Muscle of back (tissue), 11 donors: ENCODE data around the gene JAG2. TPM values are rescaled to one million over a fixed set of nuclear protein-coding genes. Genes with fewer than 3 reads are reported as not detected.

Experiments used
- DNase-seq, 3 donors: peaks; one replicate each; pipeline versions ENCODE4 v3.0.0 to v3.0.0-alpha.2; 2013
- polyA plus RNA-seq, 10 donors: library from polyadenylated mRNA; unstranded; fragments of 120-200 nt; gene quantifications; one replicate each; pipeline ENCODE4 v1.2.1, GENCODE V29; 2013; ENCODE audit not compliant: insufficient read length in 10 of 10

The JAG2 gene
- polyA plus RNA-seq, 10 donors, result 21.8 to 51.2 (median 35.0) TPM

- no peak for DNase-seq
These were observed 1.8 kb downstream of the JAG2 start for GRCh38 chr14:105166571-105167302.

GRCh38 chr14:105165761-105166485 lies 2.7 kb downstream of the JAG2 start:
- DNase-seq, result no peak

GRCh38 chr14:105165134-105165704 lies 3.4 kb downstream of the JAG2 start:
- DNase-seq, result no peak

GRCh38 chr14:105163040-105163742 lies 5.4 kb downstream of the JAG2 start:
- no peak for DNase-seq

- no peak for DNase-seq
These were observed 6.0 kb downstream of the JAG2 start for GRCh38 chr14:105162669-105162979.

DNA sequence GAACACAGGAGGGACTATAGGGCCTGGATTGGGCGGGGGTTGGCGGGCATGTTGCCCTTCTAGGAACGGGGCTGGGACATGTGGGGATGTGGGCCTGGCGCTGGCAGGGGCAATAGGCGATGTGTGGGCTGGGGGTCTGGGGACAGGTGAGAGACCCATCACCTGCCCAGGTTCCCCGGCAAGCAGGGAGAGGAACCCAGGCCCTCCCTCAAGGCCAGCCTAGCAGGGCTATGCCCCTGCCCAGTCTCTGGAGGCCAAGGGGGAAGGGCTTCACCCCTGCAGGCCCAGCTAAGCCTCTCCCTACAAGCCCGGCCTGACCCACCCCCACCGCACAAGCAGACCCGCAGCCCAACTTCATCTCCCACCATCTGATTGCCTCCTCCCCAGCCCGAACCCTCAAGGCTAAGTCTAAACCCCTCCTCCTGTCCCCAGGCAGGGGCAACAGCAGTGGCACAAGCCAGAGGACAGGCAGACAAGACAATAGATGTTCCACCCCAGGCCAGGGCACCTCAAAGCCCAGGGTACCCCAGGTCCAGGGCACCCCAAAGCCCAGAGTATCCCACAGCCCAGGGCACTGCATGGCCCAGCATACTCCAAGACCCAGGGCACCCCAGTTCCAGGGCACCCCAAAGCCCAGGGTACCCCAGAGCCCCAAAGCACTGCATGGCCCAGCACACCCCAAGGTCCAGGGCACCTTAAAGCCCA lies 6.5 kb downstream of the JAG2 start:
- no peak for DNase-seq

- DNase-seq, result no peak
These were observed 7.3 kb downstream of the JAG2 start for GRCh38 chr14:105161309-105161708.

DNA sequence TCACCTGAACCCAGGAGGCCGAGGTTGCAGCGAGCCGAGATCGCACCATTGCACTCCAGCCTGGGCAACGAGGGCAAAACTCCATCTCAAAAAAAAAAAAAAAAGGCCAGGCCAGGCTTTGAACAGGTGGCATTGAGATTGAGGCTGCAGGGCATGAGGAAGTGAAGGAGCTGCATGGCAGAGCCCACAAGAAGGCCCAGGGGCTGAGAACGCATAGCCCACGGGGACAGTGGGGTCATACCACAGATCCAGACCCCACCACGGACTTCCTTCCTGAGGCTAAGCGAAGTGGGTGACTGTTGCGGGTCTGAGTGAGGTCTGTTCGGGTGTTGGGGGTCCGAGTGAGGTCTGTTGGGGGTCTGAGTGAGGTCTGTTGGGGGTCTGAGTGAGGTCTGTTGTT lies 7.8 kb downstream of the JAG2 start:
- no peak for DNase-seq

DNA sequence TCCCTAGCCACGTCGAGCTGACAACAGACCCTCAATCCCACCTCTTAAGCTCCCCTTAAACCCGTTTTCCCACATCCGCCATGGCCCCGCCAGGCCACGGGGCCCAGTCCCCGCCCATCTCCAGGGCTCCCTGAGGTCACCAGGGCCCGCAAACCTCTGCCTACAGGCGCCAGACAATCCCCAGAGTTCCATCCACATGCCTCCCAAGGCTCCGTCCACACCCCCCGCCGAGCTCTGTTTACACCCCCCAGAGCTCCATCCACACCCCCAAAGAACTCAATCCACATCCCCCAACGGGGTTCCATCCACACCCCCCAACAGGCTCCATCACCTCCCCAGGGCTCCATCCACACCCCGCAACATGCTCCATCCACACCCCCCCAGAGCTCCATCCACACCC lies 9.2 kb downstream of the JAG2 start:
- no peak for DNase-seq

- no peak for DNase-seq
These were observed 9.8 kb downstream of the JAG2 start for GRCh38 chr14:105158794-105159193.

DNA sequence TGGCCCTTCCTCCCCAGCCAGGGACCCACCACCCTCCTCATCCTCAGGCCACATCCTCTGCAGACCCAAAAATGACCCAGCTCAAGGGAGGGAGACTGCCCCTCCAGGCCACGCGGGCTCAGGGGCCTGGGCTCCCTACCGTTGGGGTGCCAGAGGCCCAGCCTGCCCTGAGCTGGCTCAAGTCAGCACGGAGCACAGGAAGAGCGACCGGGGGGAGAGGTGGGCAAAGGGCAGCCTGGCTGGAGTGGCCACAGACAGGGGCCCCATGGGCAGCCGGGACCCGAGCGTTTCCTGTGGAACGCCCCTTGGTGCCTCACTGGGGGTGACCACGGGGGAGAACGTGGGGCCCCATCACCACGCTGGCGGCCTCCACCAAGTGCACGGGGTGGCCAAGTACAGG lies 10.7 kb downstream of the JAG2 start:
- DNase-seq, result no peak

DNA sequence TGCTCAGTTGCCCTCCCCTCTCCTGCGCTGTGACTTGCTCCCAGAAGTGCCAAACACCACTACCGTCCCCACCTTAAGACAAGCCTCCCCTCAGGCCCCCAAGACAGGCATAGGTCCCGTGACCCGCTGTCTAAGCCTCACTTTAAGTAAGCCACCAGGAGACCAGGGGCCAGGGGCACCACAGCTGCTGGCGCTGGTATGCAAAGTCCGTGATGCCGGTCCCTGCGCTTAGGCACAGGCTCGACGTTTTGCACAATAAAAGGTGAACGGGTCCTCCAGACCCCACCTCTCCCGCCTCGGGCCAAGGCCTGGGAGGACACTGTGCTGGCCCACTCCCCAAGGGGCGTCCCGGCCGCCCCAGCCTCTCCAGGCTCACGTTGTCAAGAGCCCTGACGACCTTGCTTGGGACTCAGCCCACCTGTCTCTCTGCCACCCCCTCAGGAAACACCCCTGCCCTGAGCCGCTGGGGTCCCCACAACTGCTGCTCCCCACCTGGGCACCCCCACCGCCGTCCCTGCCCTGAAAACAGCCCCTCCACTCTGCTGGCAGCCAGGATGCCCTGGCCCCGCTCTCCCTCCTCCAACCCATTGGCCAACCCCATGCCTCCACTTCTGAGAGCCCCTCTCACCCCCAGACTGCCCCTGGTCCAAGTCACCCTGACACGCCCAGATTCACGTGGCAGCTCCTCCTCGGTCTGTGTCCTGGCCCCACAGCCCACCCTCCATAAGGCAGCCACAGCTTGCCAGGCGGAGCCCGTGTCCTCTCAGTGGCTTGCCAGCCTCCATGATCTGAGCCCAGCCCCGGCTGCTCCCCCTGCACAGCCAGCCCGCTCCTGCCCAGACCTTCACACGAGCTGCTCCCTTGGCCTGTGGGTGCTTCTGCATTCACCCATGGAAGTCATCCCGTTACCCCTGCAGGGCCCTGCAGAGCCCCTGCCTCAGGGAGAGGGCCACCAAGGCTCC lies 11.9 kb downstream of the JAG2 start:
- no peak for DNase-seq

- DNase-seq, result no peak
These were observed 12.7 kb downstream of the JAG2 start for GRCh38 chr14:105155681-105156413.

DNA sequence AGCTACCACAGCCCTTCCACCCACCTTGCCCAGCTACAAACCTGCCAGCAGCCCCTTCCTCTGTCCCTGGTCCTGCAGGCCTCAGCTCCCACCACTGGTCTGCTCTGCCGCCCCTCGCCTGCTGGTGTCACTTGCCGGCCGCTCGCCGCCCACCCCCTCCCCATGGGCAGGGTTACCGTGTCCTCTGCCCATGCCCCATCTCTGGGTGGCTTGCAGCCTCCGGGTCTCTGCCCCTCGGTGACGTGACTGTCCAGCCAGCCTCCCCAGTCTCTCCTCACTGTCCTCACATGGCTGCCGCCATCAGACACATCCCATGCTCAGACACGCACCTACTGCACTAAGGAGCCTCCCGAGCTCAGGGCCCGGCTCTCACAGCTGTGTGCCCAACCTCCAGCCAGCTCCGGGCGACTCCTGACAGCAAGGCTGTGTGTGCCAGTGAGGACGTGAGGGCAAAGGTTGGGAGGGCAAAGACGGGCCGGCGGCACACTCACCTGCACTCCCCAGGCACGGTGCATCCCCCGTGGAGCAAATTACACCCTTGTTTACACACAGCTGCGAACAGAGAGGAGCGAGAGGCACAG lies 13.4 kb downstream of the JAG2 start:
- no peak for DNase-seq

DNA sequence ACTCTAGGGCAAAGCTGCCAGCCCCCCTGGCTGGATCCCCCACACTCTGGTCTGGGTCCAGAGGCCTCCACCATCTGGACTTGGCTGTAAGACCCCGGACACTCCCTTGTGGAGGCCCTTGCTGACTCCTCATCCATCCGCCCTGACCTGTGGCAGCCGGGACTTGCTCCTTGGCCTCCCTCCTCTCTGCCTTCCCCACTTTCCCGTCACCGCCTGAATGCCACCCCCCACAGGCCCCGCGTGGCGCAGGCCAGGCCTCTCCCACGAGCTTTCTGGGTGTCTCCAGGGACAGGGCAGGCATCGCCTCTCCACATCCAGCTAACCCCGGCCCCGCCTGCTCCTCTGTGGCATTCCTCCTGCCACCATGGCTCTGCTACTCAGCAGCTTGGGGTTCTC lies 14.1 kb downstream of the JAG2 start:
- no peak for DNase-seq

DNA sequence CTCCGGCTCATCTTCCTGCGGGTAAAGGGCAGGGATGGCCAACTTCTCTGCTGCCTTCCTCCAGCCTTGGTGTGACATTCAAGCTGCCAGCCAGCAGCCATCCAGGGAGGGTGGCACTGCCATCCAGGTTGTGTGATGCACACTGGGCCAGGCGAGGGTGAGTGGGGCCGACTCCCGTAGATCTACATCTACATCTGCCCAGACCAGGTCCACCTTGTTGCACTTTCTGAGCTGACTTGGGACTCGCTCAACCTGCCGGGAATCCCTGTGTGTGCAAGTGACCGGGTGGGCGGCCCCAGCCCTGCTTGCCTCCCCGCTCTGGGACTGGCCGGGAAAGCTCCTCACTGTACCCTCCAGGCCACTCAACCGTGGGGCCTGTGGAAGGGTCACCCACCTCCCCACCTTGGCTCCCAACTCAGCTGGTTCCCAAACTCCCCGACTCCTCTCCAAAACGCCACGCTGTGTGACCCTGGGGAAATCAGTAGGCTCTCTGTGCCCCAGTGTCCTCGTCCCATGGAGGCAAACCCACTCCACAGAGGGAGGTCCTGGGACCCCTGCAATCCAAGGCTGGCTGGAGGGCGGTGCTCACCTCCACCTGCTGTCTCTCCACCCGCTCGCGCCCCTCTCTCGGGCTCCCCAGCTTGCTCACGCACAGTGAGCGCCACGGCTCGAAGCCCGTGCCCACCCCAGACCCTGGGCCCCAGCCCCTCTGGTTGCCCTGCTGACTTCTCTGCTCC lies 14.7 kb downstream of the JAG2 start:
- no peak for DNase-seq

DNA sequence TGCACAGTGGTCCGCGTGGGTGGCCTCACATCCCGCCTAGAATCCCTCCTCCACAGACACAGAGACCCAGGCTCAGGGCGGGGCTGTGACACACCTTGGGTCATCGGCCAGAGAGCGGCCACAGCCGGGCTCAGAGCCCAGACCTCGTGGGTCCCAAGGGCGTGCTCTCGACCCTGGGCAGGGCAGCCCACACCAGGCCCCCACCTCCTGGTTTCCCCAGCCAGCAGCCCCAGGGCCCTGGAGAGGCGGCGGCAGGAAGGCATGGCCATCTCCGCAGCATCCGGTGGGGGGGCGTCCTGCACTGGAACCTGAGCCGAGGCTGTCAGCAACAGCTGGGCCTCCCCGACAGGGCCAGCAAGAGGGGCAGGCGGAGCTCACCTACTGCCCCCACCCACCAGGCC lies 15.2 kb downstream of the JAG2 start:
- peak in 1 of 3 donors; percentile 62 for DNase-seq

- no peak for DNase-seq
These were observed 15.8 kb downstream of the JAG2 start for GRCh38 chr14:105152794-105153241.
